Sciatic nerve (tissue), 2 donors: ENCODE results near the gene CDC42BPA. TPM values are rescaled to one million over a fixed set of nuclear protein-coding genes. Genes with fewer than 3 reads are reported as not detected.
"Not testable (repeated sequence)": the region's sequence is repeated elsewhere in the genome, so short reads cannot be mapped to it uniquely, and the experiment has no call there.

Source experiments
- ATAC-seq: fragments of 200-7000 bp; cut with Tn5 transposase; one replicate; pipeline ENCODE4 v1.9.1; 2020; ENCODE audit warnings: mild to moderate bottlenecking, moderate library complexity
- DNase-seq: peaks from one replicate; pipeline ENCODE4 v3.0.0-alpha.2; 2020; ENCODE audit warnings: low spot score
- intact Hi-C: fragments of 100-400 bp; cut with DNase I; formaldehyde crosslinking; loops from one replicate; pipeline ENCODE4 v1.14.2; 2022
- total RNA-seq: library from RNA; stranded (reverse); fragmentation: NEBNext Ultra II Directional; extraction: Animal tissue kit (Norgen Biotek cat#: 25700); gene quantifications from one replicate; pipeline ENCODE4 v1.2.1, GENCODE V29; 2021
- donor health status: DM: no; HTN: no; CAD: no.
- donor health status: DM: no; HTN: no; CAD: no.

CDC42BPA gene
- total RNA-seq, 1 donor from 2014 or later: 66.8 TPM

- ATAC-seq: no peak
- intact Hi-C loops: no loop called here
Measured at GRCh38 chr1:227312361-227313025, 5.8 kb downstream of the CDC42BPA start.

GRCh38 chr1:227311389-227312001, 6.8 kb downstream of the CDC42BPA start:
- no peak for DNase-seq
- intact Hi-C loops: no loop called here
- ATAC-seq: no peak

More at GRCh38 chr1:227312361-227313025, 5.8 kb downstream of the CDC42BPA start:
- DNase-seq: no peak

- intact Hi-C loops: no loop called here
- ATAC-seq: no peak
- DNase-seq: no peak
Measured at GRCh38 chr1:227308367-227309336, 9.6 kb downstream of the CDC42BPA start.

GRCh38 chr1:227306689-227307088, 11.6 kb downstream of the CDC42BPA start:
- ATAC-seq (no peak), DNase-seq (no peak)
- intact Hi-C loops: no loop called here

GRCh38 chr1:227305894-227306626, 12.2 kb downstream of the CDC42BPA start:
- intact Hi-C loops: no loop called here
- ATAC-seq: no peak
- no peak for DNase-seq

- intact Hi-C loops: no loop called here
- DNase-seq: no peak
- ATAC-seq: no peak
Measured at GRCh38 chr1:227304665-227305064, 13.6 kb downstream of the CDC42BPA start.

- DNase-seq (no peak), ATAC-seq (no peak)
- intact Hi-C loops: no loop called here
Measured at GRCh38 chr1:227303662-227304061, 14.6 kb downstream of the CDC42BPA start.

GRCh38 chr1:227300682-227301081, 17.6 kb downstream of the CDC42BPA start:
- DNase-seq (no peak), ATAC-seq (no peak)
- intact Hi-C loops: no loop called here

GRCh38 chr1:227299688-227300087, 18.6 kb downstream of the CDC42BPA start:
- no peak for ATAC-seq
- no peak for DNase-seq
- intact Hi-C loops: no loop called here

GRCh38 chr1:227299241-227299627, 19.1 kb downstream of the CDC42BPA start:
- intact Hi-C loops: no loop called here
- ATAC-seq: no peak
- no peak for DNase-seq

GRCh38 chr1:227298512-227299240, 19.6 kb downstream of the CDC42BPA start:
- DNase-seq (no peak), ATAC-seq (no peak)
- intact Hi-C loops: no loop called here

GRCh38 chr1:227297073-227297793, 21.1 kb downstream of the CDC42BPA start:
- intact Hi-C loops: no loop called here
- ATAC-seq (no peak), DNase-seq (no peak)

- intact Hi-C loops: no loop called here
- no peak for DNase-seq
- no peak for ATAC-seq
Measured at GRCh38 chr1:227295609-227296008, 22.7 kb downstream of the CDC42BPA start.

GRCh38 chr1:227285745-227286144, 32.5 kb downstream of the CDC42BPA start:
- DNase-seq (no peak), ATAC-seq (no peak)
- intact Hi-C loops: no loop called here

- intact Hi-C loops: no loop called here
- ATAC-seq (no peak), DNase-seq (no peak)
Measured at GRCh38 chr1:227281371-227281770, 36.9 kb downstream of the CDC42BPA start.

GRCh38 chr1:227280836-227281235, 37.5 kb downstream of the CDC42BPA start:
- ATAC-seq (no peak), DNase-seq (no peak)
- intact Hi-C loops: no loop called here

GRCh38 chr1:227276156-227276693, 42.1 kb downstream of the CDC42BPA start:
- ATAC-seq, intact Hi-C loops, DNase-seq: not testable (repeated sequence)

GRCh38 chr1:227273557-227273956, 44.7 kb downstream of the CDC42BPA start:
- intact Hi-C loops: no loop called here
- no peak for ATAC-seq
- DNase-seq: no peak
